ENCODE data around the gene NEK8.
A peak's percentile ranks its signal among the peaks of the same experiment; 100 is the strongest.
"Not testable (repeated sequence)": the region's sequence is repeated elsewhere in the genome, so short reads cannot be mapped to it uniquely, and the experiment has no call there.

Gene NEK8

DNA sequence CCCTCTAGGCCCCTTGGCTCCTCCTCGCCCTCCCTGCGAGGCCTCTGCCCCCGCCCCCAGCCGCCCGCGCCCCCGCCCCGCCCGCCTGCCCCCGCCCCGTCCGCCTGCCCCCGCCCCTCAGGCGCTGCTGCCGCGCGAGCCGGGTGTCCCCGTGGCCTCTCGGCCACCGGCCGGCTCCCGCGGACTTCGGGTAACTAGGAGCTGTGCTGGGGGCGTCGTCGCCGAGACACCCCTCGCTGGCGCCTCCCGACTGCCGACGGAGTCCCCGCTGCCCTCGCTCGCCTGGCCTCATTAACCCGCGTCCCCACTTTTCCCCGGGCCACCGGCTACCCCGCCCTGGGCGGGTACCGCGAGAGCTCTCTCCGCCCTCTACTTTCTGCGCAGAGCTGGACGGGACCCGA lies 2.4 kb upstream of the NEK8 start, which contains the start of gene TLCD1:
Gene TLCD1 (minus strand): TSS at position 8 of the 401 bp plus-strand sequence. CDS start 136 bp downstream, outside the sequence.
- peak; percentile 65 for DNase-seq

DNA sequence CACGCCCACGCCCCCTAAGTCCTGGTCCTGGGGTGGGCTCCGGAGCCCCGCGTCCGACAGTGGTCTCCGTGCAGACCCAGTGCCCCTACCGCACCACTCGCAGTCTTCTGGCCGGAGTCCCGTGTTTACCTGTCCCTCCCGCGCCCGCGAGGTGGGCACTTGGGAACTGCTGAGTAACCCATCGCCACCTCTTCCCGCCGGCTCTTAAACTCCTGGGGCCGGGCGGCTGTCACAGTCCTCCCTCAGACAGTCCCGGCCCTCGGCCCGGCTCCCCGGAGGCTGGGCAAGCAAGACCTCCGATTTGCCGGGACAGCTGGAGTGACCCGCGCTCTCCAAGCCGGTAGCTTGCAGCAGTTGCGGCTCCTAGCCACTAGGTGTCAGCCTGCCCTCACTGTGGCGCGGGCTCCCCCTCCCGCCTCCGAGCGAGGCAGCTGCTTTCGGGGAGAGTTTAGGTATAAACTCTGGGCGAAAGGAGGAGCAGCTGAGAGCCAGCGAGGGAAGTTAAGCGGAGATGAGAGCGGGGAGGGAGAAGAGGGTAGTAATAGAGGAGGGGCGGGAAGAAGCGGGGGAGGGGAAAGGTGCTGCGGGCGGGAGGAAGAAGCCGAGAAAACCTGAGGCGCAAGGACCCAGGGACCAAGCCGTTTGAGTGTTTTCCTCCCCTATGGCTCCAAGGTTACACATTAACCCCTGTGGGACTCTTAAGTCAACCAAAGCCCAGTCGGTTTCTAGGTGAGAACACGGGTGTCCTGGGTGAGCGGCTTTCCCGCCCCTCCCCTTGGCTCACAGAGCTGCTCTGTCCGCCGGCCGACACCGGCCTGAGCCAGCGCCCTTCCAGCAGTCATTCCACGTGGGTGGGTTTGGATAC lies 1.7 kb upstream of the NEK8 start:
- DNase-seq, result peak; percentile 90

DNA sequence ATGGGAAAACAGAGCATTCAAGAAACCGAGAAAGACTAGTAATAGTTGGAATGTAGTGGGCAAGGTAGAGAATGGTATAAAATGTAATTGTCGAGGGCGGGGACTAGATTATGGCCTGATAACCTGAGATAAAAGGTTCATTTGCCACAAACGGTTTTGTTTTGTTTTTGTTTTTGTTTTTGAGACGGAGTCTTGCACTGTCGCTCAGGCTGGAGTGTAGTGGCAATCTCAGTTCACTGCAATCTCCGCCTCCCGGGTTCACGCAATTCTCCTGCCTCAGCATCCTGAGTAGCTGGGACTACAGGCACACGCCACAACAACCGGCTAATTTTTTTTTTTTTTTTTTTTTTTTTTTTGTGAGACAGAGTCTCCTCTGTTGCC lies 1.4 kb downstream of the NEK8 start:
- no peak for DNase-seq

DNA sequence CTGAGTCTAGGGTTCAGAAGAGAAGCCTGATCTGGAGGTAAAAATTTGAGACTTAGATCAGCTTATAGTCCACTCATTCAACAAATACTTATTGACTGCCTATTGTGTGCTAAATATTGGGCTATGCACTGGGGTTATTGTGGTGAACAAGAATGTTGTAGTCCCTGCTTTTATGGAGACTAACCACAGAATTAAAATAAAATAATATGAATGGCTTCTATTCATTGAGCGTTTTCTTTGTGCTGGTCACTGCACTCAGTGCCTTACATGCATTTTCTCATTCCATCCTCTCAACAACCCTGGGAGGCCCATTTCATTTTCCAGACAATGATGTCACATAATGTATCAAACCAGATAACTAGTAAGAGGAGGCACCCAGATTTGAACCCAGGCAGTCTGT lies 4.8 kb downstream of the NEK8 start:
- no peak for DNase-seq

DNA sequence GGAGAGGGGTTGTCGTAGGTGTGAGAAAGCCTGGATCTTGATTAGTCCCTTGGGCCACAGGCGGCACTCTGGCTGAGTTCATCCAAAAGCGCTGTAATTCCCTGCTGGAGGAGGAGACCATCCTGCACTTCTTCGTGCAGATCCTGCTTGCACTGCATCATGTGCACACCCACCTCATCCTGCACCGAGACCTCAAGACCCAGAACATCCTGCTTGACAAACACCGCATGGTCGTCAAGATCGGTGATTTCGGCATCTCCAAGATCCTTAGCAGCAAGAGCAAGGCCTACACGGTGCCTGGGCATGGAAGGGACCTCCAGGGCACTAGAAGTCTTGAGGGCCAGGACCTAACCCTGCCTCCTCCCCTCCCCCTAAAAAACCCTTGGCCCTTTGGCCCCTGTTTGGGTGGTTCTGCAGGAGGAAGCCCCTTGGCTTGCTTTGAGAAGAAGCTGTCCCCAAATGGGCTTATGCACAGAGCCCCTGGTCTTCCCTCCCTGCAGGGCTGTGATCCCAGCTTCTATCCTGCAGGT lies 6.2 kb downstream of the NEK8 start:
- DNase-seq, result no peak

DNA sequence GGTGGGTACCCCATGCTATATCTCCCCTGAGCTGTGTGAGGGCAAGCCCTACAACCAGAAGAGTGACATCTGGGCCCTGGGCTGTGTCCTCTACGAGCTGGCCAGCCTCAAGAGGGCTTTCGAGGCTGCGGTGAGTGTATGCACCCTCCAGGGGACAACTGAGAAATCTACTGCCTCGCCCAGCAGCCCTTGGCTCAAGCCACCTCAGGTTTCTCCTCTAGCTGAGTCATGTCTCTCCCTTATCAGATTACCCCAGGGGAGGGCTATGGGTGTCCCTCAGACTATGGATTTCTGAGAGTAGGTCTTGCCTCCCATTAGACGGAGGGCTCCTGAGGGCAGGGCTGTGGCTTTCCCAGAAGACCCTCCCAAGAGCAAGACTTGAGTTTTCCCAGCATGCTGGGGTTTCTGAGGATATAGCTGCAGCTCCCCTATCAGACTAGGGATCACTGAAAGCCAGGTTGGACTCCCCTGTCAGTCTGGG lies 6.7 kb downstream of the NEK8 start:
- no peak for DNase-seq

DNA sequence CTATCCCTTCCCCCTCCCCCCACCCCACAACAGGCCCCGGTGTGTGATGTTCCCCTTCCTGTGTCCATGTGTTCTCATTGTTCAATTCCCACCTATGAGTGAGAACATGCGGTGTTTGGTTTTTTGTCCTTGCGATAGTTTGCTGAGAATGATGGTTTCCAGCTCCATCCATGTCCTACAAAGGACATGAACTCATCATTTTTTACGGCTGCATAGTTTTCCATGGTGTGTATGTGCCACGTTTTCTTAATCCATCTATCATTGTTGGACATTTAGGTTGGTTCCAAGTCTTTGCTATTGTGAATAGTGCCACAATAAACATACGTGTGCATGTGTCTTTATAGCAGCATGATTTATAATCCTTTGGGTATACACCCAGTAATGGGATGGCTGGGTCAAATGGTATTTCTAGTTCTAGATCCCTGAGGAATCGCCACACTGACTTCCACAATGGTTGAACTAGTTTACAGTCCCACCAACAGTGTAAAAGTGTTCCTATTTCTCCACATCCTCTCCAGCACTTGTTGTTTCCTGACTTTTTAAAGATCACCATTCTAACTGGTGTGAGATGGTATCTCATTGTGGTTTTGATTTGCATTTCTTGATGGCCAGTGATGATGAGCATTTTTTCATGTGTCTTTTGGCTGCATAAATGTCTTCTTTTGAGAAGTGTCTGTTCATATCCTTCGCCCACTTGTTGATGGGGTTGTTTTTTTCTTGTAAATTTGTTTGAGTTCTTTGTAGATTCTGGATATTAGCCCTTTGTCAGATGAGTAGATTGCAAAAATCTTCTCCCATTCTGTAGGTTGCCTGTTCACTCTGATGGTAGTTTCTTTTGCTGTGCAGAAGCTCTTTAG lies 7.6 kb downstream of the NEK8 start:
- not testable (repeated sequence) for DNase-seq

DNA sequence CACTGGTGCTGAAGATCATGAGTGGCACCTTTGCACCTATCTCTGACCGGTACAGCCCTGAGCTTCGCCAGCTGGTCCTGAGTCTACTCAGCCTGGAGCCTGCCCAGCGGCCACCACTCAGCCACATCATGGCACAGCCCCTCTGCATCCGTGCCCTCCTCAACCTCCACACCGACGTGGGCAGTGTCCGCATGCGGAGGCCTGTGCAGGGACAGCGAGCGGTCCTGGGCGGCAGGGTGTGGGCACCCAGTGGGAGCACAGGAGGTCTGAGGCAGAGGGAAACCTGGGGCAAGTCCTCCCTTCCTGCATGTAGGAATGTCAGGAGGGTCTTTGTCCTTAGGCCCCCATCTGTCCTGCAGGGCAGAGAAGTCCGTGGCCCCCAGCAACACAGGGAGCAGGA lies 8.7 kb downstream of the NEK8 start:
- DNase-seq, result no peak

DNA sequence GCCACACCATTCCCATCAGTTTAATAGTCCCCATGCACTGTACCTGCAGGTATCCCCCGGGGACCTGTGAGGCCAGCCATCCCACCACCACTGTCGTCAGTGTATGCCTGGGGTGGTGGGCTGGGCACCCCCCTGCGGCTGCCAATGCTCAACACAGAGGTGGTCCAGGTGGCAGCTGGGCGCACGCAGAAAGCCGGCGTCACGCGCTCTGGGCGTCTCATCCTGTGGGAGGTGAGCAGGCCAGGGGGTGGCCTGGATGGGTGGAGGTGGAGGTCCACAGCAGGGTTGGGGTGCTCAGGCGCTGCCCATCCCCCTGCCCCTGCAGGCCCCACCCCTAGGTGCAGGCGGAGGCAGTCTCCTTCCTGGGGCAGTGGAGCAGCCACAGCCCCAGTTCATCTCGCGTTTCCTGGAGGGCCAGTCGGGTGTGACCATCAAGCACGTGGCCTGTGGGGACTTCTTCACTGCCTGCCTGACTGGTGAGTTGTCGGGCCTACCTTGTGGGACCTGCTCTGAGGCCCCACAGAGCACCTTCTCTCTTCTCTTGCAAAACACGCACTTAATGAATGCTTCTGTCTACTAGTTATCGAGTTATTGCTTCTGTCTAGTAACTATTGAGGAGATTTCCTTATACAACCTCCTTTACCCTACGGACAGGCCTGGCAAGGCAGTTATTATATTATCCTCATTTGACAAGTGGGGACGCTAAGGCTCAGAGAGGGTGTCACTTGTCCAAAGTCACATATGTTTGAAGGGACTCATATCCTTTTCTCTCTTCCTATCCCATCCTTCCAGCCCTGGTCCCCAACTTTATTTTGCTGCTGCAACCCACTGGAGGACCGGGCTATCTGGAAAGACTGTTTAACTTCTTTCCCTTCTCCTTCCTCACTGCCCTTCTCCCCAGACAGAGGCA lies 9.4 kb downstream of the NEK8 start:
- no peak for DNase-seq

DNA sequence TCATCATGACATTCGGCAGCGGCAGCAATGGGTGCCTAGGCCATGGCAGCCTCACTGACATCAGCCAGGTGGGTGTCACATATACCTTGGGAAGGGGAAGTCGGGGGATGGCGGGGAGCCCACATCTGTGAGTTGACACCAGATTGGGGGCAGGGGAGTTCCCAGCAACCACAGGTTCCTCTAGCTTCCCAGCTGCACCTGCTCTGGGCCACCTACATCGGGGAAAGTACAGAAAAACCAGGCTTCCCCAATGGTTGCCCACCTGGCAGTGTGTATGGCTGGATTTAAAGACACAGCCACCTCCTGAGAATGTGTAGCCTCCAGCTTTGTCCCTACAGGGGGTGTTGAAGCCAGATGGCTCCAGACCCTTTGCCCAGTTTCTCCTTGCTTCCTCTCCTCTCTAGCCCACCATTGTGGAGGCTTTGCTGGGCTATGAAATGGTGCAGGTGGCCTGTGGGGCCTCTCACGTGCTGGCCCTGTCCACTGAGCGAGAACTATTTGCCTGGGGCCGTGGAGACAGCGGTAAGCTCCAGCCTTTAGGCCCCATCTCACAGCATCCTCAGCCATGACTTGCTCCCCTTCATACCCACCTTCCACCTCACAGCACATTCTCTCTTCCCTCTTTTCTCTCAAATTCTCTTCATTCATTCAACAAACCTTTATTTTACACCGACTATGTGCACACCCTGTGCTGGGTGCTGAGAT lies 10.2 kb downstream of the NEK8 start:
- DNase-seq, result no peak

DNA sequence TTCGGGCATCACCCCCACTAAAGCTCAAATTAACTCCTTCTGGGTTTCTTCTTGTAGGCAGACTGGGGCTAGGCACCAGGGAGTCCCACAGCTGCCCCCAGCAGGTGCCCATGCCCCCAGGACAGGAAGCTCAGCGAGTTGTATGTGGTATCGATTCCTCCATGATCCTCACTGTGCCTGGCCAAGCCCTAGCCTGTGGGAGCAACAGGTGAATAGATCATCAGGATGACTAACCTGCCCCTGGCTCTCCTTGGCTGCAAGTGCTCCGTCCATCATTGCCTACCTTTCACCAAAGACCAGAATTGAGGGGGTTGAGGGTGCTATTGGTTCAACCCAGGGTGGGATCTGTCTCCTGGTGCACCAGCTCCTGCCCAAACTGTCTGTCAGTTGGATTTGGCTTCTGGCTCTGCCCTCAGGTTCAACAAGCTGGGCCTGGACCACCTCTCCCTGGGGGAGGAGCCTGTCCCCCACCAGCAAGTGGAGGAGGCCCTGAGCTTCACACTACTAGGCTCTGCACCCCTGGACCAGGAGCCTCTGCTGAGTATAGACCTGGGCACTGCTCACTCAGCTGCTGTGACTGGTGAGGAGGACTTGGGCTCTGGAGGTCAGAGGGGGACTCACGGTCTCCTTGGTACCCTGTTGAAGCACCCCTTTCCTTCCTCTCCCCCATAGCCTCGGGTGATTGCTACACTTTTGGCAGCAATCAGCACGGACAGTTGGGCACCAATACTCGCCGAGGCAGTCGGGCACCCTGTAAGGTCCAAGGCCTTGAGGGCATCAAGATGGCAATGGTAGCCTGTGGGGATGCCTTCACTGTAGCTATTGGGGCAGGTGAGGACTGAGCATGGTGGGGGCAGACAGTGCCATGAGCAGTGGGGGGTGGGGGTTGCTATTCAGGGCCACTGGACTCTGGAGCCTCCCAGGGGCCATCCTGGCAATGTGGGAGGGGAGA lies 12.1 kb downstream of the NEK8 start:
- no peak for DNase-seq

DNA sequence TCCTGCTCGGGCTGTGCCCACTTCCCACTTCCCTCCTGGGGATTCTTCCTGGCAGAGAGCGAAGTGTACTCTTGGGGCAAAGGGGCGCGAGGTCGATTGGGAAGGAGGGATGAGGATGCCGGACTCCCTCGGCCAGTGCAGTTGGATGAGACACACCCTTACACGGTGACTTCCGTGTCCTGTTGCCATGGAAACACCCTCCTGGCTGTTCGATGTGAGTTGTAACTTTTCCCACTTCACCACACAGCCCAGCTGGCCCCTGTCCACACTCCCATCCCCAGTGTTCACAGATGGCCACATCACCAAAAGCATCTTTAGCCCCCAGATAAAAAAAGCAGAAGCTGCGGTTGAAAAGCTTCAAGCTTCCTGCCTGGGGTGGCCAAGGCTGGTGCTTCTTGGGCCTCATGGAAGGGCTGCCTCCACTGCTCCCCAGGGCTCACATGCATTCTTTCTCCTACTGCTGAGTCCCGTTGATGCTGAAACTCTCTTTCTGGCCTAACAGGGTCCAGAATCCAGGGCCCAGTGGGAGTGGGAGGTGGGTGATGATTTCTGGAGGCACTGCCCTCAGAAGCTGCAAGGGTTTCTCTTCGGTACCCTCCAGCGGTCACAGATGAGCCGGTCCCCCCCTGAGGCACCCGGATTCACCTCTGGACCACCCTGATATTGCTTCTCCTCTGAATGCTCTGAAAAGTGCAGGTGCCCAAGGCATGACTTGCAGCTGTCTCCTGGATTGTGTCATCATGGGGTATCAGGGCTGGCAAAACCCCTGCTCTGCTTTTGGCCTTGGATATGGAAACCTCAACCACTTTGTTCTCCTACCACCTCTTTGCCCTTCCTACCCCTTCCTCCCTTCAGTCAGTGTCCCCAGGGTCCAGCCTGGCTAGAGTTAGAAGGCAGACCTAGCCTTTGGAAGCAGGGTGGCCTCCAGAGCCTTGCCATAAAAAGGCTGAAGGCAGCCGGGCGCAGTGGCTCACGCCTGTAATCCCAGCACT lies 13.1 kb downstream of the NEK8 start:
- peak; percentile 66 for DNase-seq

DNA sequence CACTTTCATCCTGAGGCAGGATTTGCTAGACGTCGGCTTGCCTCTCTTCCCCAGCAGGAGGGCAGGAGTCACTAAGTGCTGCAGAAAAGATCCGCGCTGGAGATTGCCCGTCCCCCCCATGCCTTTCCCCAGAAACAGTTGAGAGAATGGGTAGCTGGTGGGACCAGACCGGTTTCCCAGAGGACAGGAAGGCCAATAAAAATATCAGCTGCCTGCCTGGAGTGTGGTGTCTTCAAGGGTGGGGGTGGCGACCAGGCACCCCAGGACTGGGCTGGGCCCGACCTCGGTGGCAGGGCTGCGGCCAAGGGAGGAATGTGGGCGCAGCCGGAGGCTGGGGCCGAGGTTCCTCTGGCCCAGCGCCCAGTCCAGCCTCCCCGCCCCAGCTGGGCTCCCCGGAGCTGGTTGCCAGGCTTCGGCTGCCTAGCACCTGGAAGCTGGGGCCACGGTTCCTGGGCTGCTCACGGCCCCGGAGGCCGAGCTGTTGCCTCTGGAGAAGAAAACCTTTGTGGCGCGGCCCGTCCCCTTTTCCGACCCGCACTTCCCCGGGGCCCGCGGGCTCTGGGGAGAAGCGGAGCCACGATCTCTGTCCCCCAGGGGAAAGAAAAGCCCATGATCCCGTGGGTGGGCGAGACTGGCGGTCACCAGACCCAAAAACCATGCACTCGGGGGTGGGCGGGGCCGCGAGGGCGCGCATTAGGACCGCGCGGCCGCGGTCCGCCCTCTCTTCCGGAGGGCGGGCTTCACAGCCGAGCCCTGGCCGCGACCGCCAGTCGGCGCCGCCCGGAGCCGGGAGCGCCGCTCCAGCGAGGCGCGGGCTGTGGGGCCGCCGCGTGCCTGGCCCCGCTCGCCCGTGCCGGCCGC lies 14.9 kb downstream of the NEK8 start, which contains the start of gene TRAF4:
Gene TRAF4 (plus strand): TSS at position 769 of the 861 bp plus-strand sequence. CDS start 102 bp downstream, outside the sequence.
- peak; percentile 85 for DNase-seq

DNA sequence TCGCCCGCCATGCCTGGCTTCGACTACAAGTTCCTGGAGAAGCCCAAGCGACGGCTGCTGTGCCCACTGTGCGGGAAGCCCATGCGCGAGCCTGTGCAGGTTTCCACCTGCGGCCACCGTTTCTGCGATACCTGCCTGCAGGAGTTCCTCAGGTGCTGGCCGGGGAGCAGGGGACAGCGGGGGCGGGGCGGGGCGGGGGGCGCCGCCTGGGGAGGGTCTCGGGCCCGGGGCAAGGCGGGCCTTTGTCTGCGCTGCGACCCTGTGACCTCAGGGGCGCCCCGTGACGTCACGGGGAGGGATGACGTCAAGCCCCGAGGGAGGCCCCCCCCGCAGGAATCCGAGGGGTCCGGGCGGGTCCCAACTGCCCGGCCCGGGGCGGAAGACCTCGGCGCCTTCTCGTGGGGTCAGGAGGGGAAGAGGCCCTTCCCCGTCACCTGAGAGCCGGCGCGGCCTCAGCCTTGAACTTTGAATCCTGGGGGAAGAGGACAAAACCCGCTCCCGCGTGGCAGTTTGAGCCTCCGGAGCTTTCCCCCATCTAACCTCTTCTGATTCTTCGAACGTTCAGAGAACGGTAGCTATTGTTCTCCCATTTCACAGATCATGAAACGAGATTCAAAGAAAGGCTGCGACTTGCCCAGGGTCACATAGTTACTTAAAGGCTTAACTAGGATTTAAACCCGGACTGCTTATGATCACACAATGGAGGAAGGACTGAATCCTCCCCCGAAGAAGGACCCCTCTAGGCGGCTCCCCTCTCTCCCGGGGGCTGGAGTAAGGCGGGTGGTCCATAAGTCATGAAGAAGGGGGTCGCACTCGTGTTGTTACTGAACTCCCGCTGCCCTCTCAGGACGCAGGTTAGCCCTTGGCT lies 15.8 kb downstream of the NEK8 start:
- peak; percentile 22 for DNase-seq

DNA sequence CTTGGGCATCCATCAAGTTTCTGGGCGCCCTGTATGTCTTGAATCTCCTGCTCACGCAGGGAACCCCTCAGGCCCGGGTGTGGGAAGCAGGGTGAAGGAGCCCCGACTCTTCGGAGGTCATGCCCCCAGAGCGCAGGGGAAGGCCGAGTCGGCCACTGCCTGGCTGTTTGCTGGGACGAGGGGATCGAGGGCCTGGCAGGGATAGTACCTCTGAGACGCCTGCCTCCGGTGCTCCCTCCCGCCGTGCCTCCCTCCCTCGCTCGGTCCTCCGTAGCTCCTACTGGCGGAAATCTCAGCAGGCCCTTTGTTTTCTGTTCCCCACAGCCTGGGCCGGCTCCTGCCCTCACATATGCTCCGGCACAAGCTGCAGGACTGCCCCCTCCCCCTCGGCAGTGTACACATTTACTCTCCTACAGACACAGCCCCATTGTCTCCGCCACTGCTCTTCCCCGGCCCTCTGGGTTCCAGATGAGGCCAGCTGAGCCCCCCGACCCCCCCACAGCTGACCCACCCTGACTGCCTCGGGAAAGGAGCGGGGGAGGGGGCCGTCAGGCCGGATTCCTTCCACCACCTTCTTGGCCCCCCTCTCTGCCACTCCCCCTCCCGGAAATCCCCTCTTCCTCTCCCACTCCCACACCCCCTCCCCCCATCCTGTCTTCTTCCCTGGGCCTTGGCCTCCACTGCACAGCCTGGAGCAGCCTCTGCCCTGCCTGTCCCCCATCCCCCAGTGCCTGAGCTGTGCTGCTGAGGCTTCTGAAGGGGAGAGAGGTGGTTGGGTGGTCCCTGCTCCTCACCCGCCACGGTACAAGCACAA lies 16.6 kb downstream of the NEK8 start:
- peak; percentile 16 for DNase-seq

DNA sequence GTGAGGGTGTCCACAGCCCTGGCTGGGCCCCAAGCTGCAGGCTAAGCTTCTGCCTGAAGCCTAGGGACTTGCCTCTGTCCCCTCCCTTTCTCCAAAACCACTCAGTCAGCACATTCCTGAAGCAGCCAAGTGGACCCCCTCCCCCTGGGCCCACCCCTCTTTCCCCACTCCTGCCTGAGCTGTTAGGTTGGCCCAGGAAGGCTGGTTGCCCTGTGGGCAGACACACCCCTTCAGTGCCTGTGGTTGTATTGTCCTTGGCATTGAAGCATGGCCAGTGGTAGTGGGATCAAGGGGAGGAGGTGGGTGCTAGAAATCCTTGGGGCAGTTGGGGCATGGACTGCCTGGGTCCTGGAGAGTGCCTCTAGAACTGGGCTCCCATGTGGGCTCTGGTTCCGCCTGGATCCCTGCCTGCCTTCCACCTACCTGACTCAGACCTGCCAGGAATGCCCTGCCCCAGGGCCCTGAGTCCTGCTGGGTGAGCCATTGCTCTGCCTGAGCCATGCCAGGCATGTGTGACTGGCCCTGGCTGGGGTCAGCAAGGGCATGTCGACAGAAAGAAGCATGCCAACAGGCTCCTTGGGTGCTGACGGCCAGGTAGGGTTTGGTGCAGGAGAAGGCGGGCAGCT lies 17.3 kb downstream of the NEK8 start:
- DNase-seq, result no peak

Measured in inflammatory macrophage treated with lipopolysaccharide for 4 hours (primary cell).